ENCODE data around the gene FBRS. TPM values are rescaled to one million over a fixed set of nuclear protein-coding genes. Genes with fewer than 3 reads are reported as not detected.

FBRS gene
- total and polyA plus RNA-seq, 2 of the 8 experiments (the other 6 are each of a cell fraction or from before 2014, with no cell fraction given): 2.4 to 13.9 TPM

DNA sequence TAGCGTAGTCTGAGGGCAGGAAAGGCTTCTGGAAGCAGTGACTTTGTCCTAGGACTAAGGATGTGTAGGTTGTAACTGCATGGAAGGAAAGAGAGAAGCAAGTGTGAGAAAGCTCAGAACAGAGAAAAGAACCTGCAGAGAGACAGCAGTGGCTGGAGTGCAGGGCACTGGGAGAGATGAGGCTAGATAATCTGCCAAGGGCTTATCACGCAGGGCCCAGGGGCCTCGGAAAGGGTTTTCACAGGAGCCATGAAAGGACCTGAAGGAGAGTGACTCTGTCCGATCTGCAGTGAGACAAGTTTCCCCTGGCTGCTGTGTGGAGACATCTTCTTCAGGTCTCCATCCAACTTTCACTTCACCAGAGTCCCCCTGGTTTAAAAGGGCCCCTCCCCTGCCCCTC, 33.7 kb downstream of the FBRS start:
- Histone ChIP-seq H3K4me2 (ENCODE audit: insufficient read depth in 1 of 2, low read depth in 2 of 2, low read length in 2 of 2) (peak overlapping the region; percentile 43 to 52; a peak in 1 of 4 replicates), H3K9ac (replicated peaks in 1 of 4; ENCODE audit: extremely low read depth in 1 of 4, low read depth in 3 of 4, low read length in 3 of 4) (no peak overlapping the region), H4K91ac (replicated peaks; ENCODE audit: insufficient read length, low read length) (no peak overlapping the region), H2BK5ac (ENCODE audit: low read depth, low read length) (no peak overlapping the region), H4K5ac (ENCODE audit: insufficient read length, low read depth, low read length) (no peak overlapping the region), H2AFZ (ENCODE audit: low read length) (no peak overlapping the region), H3K18ac (ENCODE audit: extremely low read depth, low read length) (no peak overlapping the region), H2BK15ac (ENCODE audit: low read length) (no peak overlapping the region), H2BK120ac (replicated peaks; ENCODE audit: low read depth, low read length) (no peak overlapping the region), H2BK12ac (ENCODE audit: low read depth, low read length) (no peak overlapping the region), H3K27me3 (replicated peaks in 1 of 4; ENCODE audit: control insufficient read depth in 3 of 4, extremely low read depth in 1 of 4, insufficient read depth in 3 of 4, low read length in 3 of 4) (peaks cover 74 to 95% (median 84%) of the 10 kb centered on the region in 4 experiments), H3K4me3 (ENCODE audit: extremely low read depth in 1 of 4, insufficient read depth in 2 of 4, low read depth in 3 of 4, low read length in 4 of 4) (peak overlapping the region in 1 of 4 experiments; percentile 15; a peak in 2 of 8 replicates), H3K4me1 (replicated peaks in 1 of 4; ENCODE audit: control insufficient read depth in 3 of 4, insufficient read depth in 4 of 4, low read length in 3 of 4) (peaks cover 0 to 5% (median 3%) of the 10 kb centered on the region in 4 experiments; a peak in 6 of 7 replicates), H3K79me2 (ENCODE audit: control insufficient read depth in 1 of 2, insufficient read depth in 2 of 2, low read length in 2 of 2) (no peaks in the 10 kb centered on the region), H3K27ac (ENCODE audit: low read depth, low read length) (no peak overlapping the region), H4K8ac (ENCODE audit: extremely low read depth, insufficient read depth, low read length) (no peak overlapping the region), H2BK20ac (ENCODE audit: low read length) (no peak overlapping the region), H3K23ac (ENCODE audit: insufficient read length) (no peak overlapping the region), H3K4ac (replicated peaks; ENCODE audit: insufficient read length, low read depth, low read length) (no peak overlapping the region), H4K20me1 (replicated peaks in 1 of 2; ENCODE audit: control insufficient read depth in 1 of 2, insufficient read depth in 2 of 2, low read length in 2 of 2) (peaks cover 5 to 24% of the 10 kb centered on the region in 2 experiments), H3K56ac (replicated peaks; ENCODE audit: insufficient read length, low read depth, low read length) (no peak overlapping the region), H3K36me3 (ENCODE audit: control insufficient read depth in 2 of 4, insufficient read depth in 4 of 4, low read length in 3 of 4) (no peaks in the 10 kb centered on the region), H2AK5ac (ENCODE audit: low read depth, low read length) (no peak overlapping the region), H3K23me2 (ENCODE audit: low read depth, low read length) (no peaks in the 10 kb centered on the region), H3K14ac (ENCODE audit: insufficient read length) (no peak overlapping the region), H3K9me3 (ENCODE audit: insufficient read depth in 2 of 2, low read depth in 1 of 2, low read length in 1 of 2) (no peaks in the 10 kb centered on the region), H3K79me1 (ENCODE audit: low read depth, low read length) (no peaks in the 10 kb centered on the region)
- WGBS, 2 experiments (ENCODE audit: extremely low coverage in 1 of 2, insufficient coverage in 1 of 2, insufficient read length in 1 of 2, insufficient replicate concordance in 2 of 2, low coverage in 1 of 2, low lambda C conversion rate in 2 of 2, missing lambda C conversion rate in 1 of 2): 45% methylated on average over 4 of the region's 4 CpGs; no CpG with 5 or more reads in 1 of the 2 experiments
- ChIA-PET CTCF (ENCODE audit: partially characterized antibody) (interaction anchor here (0.6 to 6.6 kb wide), 4 partner anchors 9 to 731 kb away, joined by 3 to 48 read pairs (median 4); partner anchors contain the start of gene PRR14), POLR2A (ENCODE audit: partially characterized antibody) (interaction anchor here (2.6 to 2.7 kb wide), 2 partner anchors 14 to 33 kb away, joined by 11 to 16 read pairs; partner anchors contain the start of gene FBRS)
- no peak for TF ChIP-seq SIN3A (conservative IDR thresholded peaks at IDR 0.05 in 1 of 2, IDR thresholded peaks at IDR 0.05 in 1 of 2; ENCODE audit: low read depth in 1 of 2, low read length in 2 of 2)
- TF ChIP-seq, protein P1, sequence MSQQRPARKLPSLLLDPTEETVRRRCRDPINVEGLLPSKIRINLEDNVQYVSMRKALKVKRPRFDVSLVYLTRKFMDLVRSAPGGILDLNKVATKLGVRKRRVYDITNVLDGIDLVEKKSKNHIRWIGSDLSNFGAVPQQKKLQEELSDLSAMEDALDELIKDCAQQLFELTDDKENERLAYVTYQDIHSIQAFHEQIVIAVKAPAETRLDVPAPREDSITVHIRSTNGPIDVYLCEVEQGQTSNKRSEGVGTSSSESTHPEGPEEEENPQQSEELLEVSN (IDR thresholded peaks at IDR 0.05): no peak
- FAIRE-seq (no peak), DNase-seq (ENCODE audit: low read depth in 1 of 2, low spot score in 2 of 2) (no peak)
